Daoy (cell line): Measurements from ENCODE around the gene ABLIM2. TPM values are rescaled to one million over a fixed set of nuclear protein-coding genes. Genes with fewer than 3 reads are reported as not detected.
A peak's percentile ranks its signal among the peaks of the same experiment; 100 is the strongest.

Experiments used
- DNase-seq: peaks from one replicate; pipeline ENCODE4 v3.0.0-alpha.2; 2015; ENCODE audit warnings: low read depth
- total RNA-seq: library from RNA; depleted of rRNA; stranded (reverse); fragments of >200 nt; shearing (Covaris generic); gene quantifications from 2 replicates; pipeline ENCODE4 v1.2.3, GENCODE V29; 2014

The ABLIM2 gene
- total RNA-seq, 1 experiment from 2014 or later = 0.23 TPM

DNA sequence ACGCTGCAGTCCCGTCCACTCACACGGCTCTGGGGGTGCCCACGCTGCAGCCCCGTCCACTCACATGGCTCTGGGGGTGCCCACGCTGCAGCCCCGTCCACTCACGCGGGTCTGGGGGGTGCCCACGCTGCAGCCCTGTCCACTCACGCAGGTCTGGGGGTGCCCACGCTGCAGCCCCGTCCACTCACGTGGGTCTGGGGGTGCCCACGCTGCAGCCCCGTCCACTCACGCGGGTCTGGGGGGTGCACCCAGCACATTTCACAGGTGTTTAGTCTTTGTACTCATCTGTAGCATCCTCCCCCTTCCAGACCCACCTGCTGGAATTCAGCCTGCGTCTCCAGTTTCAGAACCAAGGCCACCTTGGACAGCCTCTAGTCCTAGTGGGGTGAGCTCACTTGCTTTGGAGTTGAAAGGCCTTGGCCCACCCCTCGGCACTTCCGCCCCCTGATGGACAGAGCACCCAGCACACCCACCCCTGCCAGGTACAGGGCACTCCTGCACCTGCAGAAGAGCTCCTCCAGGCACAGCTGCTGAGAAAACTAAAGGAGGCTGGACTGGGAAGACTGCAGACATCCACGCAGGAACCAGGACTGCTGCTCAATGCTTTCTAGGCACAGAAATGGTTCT, 73.0 kb downstream of the ABLIM2 start:
- DNase-seq = no peak

- no peak for DNase-seq
Measured at GRCh38 chr4:8084712-8085490, 73.7 kb downstream of the ABLIM2 start.

DNA sequence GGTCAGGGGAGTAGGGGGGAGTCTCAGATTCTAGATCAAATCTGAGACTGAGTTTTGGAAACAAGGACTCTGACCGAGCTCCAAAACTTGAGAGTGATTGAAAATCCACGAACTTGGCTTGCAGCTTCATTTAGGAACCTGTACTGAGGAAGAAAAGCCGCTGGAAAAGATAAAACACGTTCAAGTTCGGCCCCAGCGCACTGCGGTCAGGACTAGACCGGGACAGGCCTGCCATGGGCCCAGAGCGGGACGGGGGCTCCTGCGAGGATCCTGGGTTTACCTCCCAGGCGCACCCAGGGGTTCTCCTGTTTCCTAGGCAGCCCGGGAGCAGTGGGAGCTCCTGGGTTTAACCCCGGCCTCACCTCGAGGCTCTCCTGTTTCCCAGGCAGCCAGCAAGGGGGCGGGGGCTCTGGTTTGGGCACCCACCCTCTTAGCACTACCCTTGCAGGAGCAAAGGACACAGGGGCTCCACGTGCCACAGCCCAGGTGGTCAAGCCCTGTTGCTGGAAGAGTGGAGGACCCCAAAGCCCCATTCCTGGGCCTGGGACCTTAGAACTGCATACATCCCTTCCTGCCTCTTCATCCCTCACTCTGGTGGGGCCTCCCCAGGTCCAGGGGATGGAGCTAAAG, 74.5 kb downstream of the ABLIM2 start:
- DNase-seq = no peak

DNA sequence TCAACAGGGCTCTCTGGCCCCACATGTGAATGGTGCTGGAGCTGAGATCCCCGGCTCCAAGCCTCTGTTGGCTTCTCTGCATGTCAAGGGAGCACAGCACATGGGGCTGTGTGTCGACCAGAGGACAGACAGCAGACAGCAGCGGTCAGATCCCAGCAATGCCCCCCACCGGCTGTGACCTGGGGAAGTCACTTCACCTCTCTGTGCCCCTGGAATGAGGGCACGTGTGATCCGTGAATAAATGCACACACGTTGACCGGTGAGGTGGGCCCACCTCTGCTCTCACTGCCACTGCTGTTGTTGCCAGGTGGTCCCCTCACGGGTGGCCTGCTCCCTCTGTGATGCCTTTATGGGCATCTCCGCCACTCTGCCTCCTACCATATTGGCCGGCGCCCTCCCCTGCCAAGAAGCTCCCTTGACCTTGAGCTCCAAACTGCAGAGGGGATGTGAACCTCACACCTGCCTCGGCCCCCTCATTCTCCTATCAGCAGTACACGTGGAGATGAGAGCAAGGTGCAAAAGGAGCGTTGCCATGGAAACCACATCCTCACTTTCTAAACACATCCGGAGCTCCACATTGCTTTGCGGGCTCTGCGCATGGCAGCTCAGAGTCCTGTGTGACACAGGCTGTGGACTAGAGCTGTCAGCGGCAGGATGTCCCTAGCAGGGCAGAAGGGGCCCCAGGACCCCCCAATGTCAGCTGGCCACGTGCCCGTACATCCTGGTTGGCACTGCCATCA, 75.4 kb downstream of the ABLIM2 start:
- no peak for DNase-seq

GRCh38 chr4:8082517-8083055, 76.0 kb downstream of the ABLIM2 start:
- no peak for DNase-seq

DNA sequence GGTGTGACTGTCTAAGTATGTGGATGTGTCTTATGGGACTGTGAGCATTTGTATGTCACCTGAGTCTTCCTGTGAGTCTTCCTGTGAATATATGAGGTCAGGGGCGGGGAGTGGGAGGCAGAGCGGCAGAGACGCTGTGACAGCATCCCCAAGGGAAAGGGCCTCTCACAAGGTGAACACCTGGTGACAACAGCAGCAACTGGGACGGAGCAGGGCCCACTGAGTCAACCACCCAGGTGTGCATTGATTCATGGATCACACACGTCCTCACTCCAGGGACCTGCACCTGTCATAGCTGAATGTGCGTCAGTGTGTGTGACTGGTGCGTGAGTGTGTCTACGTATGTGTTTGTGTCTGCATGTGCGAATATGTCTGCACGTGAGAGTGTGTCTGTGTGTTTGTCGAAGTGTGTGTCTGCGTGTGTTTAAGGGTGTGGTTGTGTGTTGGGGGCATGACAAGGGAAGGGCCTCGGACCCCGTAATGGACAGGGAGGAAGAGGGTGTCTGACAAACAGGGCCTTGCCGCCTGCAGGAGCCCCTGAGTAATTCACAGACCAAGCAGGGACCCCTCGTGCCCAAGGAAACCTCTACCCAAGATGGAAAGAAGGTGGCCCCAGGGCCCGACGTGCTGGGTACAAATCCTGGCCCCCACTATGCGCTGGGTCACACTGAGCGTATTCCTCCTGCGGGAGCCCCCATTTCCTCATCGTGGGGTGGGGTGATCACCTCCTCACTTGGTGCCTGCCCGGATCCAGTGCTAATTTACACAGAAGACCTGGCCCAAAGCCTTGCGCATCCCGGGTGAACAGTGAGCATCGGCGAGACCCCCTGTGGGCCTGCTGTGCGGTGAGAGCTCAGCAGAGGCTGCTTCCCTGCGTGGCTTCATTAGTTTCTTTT, 76.7 kb downstream of the ABLIM2 start:
- no peak for DNase-seq

DNA sequence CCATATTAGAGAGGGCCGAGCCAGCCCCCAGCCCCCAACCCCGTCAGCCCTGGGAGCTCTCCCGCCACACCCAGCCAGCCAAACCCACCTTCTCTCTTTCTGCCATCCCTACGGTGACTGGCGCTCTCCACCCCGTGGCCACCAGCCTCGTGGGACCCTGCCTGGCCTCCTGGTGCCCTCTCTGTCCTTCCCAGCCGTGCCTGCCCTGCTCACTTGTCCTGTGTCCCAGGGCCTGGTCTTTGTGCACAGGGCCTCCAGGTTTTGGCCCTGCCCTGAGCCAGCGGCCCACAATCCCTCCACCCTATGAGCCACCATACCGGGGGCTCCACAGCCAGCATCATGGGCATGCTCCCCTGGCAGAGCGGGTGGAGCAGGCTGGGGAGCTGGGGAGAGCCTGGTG, 77.4 kb downstream of the ABLIM2 start:
- no peak for DNase-seq

- DNase-seq = no peak
Measured at GRCh38 chr4:8080754-8081065, 77.9 kb downstream of the ABLIM2 start.

DNA sequence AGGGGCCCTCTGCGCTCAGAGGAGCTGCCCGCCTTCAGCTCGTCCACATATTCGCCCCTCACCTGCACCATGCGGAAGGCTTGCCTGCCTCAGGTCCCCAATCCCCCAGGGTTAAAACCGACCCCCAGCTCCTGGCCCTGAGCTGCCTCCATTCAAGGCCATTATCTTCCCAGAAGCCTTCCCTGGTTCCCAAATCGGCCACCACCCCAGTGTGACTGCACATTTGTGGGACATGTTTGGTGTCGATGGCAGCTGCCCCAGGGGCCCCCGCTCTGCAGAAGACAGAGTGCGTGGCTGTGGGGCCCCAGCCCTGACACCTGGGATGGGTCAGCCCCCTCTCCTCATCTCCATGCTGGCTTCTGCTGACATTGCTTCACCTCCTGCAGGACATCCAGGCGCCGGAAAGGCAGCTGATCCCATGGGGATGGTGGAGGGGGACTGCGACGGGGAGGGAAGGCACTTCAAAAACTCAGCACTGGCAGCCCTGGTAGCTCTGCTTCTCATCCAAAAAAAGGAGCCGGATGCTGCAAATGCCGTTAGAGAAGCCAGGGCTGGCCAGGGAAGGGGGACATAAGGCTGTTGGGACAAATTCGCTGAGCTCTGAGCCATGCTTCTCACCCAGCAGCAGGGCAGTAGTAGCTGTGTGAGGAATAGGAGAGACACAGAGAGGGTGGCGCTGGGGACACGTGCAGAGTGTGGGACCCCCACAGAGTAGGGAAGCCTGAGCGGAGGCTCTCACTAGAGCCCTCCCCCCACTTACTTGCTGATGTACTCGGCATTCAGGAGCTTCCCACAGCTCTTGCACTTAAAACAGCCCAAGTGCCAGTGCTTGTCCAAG, 78.5 kb downstream of the ABLIM2 start:
- no peak for DNase-seq

DNA sequence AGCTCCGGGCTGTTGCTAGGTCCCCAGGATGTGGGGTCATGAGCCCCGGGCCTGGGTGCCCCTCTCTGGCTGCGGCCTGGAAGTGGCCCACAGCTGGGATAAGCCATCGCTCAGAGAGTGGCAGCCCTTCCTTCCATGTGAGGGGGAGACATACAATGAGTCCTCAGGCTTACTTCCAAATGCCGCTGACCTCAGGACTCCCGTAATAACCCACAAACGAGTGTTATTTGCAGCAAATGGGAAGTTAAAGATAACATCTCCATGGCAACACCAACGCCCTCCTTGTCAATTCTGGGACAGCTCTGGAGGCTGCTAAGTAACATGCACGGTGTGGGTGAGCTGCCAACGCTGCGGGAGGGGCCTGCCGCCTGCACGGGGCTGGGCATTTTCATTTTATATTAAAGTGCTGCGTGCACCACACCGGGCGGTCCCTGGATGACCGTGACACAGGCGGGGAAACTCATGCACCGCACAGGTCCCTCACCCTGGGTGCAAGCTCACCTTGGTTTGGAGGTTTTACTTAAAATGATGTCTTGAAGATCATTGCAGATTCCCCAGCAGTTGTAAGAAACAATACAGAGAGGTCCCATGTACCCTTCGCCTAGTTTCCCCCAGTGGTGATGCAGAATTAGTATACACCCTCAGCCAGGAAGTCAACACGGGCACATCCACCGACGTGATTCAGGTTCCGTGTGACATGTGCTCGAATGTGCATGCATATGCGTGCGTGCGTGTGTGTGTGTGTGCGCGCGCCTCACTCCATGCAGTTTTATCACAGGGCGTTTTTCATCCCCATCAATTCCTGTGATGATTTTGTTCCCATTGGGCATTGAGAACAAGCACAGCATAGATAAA, 79.4 kb downstream of the ABLIM2 start:
- peak; percentile 76 for DNase-seq

DNA sequence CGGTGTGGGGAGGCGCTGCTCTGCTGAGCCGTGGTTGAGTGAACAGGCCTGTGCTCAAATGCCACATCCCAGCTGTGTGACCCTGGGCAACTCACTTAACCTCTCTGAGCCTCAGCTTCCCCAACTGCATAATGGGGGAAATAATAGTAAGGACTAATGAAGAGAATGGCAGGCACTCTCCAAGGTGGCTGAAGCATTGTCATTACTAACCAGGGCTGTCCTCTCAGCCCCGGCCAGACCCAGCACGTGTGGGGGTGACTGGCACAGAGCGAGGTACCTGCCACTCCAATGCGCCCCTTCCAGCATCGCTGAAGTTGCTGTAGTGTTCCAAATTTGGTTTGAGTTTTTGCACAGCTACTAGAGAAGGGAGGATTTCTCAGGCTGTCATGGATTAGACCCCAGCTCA, 80.0 kb downstream of the ABLIM2 start:
- no peak for DNase-seq

- no peak for DNase-seq
Measured at GRCh38 chr4:8078109-8078494, 80.5 kb downstream of the ABLIM2 start.

GRCh38 chr4:8077181-8078108, 81.2 kb downstream of the ABLIM2 start:
- DNase-seq = no peak

DNA sequence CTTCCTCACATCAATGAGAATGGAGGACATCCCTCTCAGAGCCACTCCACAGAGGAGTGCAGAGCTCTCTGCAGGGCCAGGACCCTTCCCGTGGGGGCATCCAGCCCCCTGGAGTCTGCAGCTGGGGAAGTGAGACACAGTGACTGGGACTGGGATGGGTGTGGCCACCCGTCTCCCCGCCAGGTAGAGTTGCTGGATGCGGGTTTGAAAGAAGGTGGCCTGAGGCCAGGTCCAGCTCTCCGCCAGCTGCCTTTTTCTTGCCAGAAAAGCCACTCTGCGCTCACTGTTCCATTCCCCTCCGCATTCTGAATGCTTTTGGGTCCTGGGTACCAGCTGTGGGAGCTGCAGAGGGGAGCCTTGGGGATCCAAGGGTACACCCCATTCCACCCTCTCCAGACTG, 82.6 kb downstream of the ABLIM2 start:
- DNase-seq = no peak

- DNase-seq = no peak
Measured at GRCh38 chr4:8073206-8073863, 85.3 kb downstream of the ABLIM2 start.

DNA sequence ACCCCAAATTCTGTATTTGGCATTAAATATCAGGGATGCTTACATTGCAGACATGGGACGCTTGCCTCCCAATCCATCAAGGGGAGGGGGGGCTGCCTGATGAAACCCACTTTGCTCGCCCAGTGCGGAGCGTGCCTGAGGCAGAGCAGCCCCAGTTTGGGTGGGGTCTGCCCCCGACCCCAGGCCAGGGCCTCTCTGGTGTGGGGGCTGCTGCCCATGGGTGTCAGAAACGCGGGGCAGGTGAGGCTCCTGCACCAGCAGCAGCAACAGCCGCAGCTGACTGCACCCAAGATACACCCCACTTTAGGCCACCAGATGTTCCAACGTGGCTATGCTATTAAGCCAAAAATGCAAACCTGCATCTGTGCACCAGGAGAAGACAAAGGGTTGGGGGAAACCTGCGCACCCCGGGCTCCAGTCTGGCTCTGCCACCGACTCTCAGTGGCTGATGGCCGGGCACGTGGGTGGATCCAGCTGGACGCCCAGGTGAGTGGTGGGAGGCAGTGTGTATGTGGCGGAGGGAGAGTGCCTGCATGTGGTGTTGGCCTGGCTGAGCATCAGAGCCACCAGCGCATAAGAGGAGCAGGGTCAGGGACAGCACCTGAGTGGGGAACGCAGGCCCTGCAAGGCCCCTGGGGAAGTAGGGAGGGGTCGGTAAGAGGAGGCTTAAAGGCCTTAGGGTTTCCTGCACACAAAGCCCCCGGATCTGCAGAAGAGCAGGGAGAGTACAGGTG, 86.2 kb downstream of the ABLIM2 start:
- DNase-seq = no peak

DNA sequence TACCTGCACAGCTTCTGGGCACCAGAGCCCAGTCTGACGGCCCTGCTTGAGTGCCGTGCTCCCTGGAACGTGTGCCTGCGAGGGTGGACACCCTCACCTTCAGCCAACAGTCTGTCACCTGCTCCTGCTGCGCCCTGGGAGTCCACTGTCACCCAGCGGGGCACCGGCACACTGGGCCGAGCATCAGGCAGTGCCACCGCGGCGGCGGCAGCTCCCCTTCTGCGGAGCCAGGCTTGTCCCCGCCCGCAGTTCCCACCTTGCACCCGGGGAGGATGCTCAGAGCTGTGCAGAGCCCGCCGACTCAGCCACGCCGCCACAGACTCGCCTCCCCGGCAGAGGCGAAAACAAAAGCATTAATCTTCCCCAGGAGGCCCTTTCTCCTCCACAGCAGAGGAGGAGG, 86.8 kb downstream of the ABLIM2 start:
- no peak for DNase-seq
